CD4-positive, alpha-beta T cell treated with Interleukin-10 for 1 hour (primary cell): ENCODE data around the gene IPO4.
"Not testable (repeated sequence)": the region's sequence is repeated elsewhere in the genome, so short reads cannot be mapped to it uniquely, and the experiment has no call there.

Experiments
- DNase-seq: peaks from one replicate; pipeline ENCODE4 v3.0.0-alpha.2; 2020

IPO4 gene

DNA sequence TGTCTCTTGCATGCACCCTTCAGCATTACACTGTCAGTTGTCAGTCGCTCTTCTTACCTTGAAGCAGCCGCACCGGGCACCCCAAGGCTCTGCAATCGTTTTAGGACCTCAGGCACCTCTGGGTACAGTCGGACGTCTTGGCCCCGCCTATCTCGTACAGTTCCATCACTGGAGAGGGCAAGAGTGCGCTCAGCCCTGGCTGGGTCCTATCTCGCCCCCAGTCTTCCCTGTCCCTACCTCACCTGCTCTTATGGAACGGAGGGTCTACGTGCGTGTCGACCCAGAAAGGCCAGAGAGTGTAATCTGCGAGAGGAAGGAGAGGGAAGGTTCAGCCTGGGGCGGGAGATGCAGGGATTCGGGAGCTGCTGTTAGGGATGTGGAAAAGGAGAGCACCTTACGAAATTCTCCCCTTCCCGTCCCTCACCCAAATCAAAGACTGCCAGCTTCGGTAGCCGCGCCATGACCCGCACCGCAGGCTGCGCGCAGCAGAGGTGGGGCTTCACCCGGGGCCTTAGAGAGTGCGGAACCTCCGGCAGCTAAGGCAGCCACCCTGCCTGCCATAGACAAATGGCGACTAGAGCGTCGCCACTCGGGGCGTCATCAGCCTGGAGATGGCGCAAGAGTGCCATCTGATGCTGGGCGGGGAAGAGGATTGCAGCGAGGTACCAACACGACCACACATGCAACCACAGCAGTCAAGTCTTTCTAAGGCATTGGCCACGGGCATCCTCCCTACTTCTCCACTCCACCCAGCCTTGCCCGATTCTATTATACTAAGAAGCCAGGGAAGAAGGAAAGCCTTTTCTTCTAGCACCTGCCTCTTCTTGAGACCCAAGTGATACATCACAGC, 27.1 kb upstream of the IPO4 start, which contains the start of gene MDP1:
Gene MDP1, minus strand, starts transcription at position 572 of the 850 bp plus-strand sequence. Its CDS starts 111 bp downstream, at position 461.
- peak; percentile 92 for DNase-seq

DNA sequence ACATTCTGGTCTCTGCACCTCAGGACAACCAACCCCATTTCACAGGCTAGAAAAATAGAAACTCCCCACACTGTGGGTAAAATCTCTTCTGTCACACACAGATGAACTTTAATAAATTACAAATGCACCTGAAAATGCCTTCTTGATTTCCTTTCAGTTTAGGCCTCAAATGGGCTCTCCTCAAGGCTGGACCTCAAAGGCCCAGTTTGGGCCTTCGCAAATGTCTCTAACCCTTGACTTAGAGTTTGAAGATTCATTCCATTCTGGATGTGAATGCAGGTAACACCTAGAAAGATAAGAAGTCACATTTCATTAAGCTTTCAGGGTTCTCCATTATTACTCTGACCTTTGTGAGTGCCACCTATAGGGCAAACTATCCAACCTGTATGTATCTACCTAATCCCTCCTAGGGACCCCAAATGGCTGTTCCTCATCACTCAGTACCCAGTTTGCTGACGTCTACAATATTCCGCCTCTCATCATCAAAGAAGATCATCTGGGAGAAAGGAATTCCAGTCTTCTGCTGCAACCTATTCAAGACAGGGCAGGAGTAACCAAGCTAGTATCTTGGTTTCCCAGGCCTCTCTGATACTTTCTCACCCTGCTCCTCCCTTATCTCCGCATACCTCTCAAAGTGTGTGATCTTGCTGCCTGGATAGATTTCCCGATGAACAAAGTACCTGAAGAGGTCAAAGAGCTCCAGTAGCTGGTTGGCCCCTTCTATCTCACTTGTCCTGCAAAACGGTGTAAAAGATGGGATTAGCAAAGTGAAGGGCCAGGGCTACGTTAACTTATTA, 25.4 kb upstream of the IPO4 start:
- no peak for DNase-seq

DNA sequence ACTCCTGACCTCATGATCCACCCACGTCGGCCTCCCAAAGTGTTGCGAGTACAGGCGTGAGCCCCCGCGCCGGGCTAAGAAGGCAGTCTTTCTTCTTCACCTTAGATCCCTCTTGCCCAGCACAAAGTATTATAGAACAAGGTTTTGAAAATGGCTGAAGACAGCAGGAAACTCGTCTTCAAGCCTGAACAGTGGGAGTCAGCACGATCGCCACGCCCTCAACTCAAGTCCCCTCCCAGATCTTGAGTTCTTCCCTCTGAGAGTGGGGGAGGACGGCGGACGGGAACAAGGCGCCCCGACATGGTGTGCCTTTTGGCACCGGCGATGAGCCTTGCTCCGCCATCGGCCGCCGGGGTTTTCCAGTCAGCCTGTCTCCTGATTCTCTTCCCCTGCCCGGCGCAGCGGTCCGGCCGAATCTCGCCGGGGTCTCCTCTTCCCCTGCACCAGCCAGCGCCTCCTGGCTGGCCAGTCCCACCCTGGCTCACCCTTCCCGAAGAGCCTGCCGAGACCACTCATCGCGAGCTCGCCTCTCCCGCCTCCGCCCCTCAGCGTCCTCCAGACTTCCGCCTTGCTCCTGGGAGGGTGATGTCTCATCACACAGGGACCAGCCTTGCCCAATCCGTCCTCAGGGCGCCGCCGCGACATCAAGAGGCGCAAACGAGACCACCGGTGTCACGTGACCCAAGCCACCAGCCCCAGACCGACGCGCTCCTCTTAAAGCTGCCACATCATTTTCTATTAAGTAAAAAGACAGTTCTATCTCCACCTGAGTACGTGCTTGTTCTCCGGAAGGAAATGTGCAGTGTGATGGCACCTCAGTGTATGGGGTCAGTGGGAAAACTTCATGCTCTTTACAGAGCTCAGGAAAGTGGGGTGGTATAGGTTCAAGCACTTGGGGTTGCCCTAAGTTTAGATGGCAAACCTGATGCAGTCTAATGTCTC, 24.6 kb upstream of the IPO4 start, which contains the start of gene CHMP4A:
Gene CHMP4A, minus strand, starts transcription at position 565 of the 942 bp plus-strand sequence. Its CDS starts 49 bp downstream, at position 516.
- DNase-seq: peak; percentile 97

DNA sequence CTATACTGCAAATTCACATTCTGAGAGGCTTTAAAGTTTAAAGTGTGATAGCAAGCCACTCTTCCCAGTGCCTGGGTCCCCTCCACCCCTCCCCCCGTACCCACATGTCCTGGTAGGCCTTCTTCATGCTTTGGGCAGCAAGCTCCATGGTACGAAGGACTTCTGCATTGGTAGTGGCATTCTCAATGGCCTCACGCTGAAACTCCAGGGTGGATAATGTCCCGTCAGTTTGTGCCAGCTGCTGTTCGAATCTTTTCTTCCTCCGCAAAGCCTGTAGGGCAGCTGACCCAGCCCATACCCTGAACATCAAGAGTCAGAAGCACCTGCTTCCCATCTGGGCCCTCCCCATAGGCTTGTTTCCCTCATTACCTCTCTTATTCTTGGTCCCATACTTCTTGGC, 22.7 kb upstream of the IPO4 start:
- DNase-seq: no peak

DNA sequence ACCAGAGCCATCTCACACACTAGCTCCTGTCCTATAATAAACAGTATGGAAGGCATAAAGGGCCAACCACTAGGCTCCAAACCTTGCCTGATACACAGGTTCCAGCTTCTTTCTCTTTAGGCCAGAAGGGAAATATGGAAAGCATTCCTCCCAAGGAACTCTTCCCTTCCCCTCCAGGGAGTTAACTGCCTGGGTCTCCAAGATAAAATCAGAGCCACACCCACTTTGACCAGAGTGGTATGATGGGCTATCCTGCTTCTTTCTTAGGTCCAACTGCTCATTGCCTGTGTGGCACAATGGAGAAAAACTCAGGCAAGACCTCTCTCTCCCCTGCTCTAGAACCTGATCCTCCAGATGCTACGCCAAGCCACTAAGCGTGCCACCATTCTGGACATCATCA, 19.0 kb upstream of the IPO4 start:
- no peak for DNase-seq

DNA sequence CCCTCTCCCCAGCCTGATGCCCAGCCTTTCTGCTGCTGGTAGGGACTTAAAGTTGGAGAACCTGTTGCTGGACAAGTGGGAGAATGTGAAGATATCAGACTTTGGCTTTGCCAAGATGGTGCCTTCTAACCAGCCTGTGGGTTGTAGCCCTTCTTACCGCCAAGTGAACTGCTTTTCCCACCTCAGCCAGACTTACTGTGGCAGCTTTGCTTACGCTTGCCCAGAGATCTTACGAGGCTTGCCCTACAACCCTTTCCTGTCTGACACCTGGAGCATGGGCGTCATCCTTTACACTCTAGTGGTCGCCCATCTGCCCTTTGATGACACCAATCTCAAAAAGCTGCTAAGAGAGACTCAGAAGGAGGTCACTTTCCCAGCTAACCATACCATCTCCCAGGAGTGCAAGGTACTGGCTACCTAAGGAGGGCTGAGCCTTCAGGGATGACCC, 18.5 kb upstream of the IPO4 start:
- DNase-seq: peak; percentile 16

DNA sequence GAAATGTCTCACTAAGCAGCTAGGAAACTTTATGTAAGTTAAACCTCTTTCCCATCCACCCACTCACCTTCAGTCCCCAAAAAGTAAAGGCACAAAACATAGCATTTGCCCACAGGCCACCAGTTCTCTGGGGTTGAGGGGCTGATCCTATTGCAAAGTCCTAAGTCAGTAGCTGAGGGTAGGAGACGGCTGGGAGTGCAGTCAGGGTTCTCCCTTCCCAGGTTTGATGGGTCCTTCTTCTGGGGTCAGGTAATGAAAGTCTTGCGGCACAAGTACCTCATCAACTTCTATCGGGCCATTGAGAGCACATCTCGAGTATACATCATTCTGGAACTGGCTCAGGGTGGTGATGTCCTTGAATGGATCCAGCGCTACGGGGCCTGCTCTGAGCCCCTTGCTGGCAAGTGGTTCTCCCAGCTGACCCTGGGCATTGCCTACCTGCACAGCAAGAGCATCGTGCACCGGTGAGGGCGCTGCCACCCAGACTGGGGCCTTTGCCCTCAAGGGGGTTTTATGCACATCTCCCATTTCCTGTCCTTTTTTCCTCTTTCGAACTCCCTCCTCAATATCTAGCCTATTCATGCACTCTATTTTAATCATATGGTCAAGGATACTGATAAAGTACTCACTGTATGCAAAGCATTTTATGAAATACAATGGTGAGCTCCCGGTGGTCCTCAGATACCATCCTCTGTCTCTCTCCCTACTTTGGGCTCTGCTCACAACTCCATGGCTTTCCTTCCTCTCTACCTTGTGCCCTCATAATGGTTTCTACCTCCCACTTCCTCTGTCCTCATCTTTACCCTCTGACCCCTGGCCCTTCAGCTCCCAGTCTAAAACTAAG, 17.9 kb upstream of the IPO4 start:
- DNase-seq: no peak

DNA sequence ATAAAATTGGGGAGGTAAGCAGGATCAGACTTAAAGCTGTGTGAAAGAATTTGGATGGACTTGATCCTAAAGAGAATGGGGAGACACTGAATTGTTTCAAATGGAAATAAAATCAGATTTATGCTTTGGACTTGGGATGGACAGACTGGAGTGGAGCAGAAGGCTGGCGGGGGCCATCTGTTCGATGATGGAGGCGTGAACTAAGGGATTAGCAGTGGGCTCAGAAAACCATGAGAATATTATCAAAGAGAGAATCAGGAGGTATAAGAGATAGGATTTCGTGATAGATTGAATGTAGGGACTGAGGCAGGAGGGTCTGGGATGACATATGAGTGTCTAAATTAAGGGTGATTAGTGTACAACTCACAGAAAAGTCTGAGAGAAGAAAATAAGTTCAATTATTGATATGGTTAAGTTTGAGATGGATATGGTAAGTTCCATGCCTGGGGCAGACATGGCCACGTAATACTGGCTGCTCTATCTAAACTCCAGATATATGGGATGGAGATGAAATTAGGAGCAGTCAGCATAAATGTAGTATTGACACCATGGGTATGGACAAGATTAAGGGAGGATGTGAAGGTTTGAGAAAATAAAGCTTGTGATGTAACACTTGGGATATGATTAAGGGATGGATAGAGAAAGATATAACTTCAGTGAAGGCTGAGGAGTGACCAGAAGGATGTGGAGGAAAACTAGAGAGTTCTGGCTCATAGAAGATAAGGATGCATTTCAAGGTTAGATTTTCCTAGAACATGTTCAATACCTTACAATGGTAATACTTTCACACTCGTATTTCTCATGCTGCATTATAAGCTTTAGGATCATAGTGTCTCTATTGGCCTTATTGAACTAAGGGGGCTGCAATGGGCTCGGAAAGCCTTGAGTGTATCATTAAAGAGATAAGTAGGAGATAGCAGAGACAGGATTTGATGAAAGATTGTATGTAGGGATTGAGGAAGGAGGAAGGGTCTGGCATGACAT, 15.8 kb upstream of the IPO4 start:
- no peak for DNase-seq

DNA sequence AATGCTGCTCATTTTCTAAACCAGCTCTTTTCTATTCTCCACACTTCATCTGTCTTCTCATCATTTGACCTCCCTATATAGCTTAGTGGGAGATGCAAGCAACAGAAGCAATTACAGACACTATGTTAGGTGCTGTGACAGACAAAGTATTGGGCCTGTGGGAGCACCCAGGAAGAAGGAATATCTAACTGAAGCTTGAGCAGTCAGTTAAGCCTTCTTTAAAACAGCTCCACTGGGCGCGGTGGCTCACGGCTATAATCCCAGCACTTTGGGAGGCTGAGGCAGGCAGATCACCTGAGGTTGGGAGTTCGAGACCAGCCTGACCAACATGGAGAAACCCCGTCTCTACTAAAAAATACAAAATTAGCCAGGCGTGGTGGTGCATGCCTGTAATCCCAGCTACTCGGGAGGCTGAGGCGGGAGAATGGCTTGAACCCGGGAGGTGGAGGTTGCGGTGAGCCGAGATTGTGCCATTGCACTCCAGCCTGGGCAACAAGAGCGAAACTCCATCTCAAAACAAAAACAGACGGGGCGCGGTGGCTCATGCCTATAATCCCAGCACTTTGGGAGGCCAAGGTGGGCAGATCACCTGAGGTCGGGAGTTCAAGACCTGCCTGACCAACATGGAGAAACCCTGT, 14.8 kb upstream of the IPO4 start:
- not testable (repeated sequence) for DNase-seq

DNA sequence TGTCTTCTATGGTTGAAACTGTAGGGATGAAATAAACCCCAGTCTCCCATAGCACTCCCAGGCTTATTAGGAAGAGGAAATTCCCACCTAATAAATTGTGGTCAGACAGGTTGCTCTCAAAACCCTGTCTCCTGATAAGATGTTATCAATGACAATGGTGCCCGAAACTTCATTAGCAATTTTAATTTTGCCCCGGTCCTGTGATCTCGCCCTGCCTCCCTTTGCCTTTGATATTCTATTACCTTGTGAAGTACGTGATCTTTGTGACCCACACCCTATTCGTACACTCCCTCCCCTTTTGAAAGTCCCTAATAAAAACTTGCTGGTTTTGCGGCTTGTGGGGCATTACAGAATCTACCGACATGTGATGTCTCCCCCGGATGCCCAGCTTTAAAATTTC, 13.9 kb upstream of the IPO4 start:
- not testable (repeated sequence) for DNase-seq

DNA sequence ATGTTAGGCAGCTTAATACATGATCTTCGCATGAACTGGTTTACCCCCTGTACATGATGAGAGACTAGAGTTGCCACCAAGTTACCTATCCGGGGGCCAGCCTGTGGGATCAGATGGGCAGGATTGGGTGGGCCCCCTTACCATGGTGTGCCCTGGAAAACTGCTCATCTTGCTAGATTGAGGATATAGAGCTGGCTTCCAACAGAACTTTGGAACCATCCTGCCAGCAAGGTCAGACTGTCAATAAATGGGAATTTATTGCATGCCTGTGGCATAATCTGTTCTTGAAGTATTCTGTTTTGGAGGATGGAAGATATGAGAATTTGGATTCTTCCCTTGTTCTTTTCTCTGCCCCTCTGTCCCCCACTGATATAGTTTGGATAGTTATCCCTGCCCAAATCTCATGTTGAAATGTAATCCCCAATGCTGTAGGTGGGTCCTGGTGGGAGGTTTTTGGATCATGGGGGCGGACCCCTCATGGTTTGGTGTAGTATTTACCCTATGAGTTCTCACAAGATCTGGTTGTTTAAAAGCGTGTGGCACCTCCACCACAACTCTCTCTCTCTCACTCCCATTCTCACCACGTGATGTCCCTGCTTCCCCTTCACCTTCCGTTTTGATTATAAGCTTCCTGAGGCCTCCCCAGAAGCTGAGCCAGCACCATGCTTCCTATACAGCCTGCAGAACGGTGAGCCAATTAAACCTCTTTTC, 10.4 kb upstream of the IPO4 start:
- no peak for DNase-seq

DNA sequence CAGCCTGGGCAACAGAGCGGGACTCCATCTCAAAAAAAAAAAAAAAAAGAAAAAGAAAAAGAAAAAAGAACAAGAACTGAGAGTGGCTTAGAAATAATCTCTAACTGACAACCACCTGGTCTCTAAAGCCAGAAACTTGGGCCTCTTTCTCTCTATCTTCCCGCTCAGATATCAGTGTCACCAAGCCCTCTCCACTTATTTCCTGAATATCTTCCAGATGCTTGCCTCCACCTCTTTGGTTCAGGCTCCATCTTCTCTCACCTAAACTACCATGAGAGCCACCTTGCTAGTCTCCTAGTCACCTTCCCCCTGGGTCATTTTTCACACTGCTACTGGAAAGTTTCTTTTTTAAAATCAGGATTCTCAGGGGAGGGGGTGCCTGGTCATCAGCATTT, 8.4 kb upstream of the IPO4 start:
- no peak for DNase-seq

DNA sequence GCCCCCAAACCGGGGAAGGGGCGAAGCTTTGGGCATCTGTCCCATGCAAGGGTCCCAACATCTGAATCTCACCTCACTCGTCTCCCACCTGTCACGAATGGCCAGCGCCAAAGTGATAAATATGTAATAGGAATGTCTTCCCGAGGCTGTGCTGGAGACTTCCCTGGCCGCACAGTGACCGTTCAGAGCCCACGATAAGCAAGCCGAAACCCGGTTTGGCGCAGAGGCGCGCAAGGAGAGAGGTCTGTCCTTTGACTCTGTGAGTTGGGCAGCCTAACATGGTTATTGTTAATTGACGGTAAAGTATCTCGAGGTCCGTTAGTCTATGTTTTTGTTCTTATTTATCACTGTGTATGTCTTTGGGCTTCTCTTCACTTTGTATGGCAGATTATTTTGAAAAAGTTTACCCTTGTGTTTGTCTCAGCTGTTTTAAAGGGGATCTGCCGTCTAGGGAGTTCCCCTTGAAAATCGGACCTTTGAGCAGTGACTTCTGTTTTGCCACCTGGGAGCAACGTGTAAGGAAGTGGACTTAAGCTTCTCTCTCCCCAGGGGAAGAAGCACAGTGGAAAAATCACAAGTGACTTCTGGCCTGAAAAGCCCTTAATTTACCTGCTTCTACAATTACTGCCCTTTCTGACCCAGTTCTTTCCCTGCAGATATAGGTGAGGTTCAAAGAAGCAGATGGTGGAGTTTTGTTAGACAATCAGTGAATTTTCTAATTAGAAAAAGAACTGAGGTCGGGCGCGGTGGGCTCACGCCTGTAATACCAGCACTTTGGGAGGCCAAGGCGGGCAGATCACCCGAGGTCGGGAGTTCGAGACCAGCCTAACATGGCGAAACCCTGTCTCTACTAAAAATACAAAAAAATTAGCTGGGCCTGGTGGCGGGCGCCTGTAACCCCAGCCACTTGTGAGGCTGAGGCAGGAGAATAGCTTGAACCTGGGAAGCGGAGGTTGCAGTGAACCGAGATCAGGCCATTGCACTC, 7.7 kb upstream of the IPO4 start:
- peak; percentile 28 for DNase-seq

DNA sequence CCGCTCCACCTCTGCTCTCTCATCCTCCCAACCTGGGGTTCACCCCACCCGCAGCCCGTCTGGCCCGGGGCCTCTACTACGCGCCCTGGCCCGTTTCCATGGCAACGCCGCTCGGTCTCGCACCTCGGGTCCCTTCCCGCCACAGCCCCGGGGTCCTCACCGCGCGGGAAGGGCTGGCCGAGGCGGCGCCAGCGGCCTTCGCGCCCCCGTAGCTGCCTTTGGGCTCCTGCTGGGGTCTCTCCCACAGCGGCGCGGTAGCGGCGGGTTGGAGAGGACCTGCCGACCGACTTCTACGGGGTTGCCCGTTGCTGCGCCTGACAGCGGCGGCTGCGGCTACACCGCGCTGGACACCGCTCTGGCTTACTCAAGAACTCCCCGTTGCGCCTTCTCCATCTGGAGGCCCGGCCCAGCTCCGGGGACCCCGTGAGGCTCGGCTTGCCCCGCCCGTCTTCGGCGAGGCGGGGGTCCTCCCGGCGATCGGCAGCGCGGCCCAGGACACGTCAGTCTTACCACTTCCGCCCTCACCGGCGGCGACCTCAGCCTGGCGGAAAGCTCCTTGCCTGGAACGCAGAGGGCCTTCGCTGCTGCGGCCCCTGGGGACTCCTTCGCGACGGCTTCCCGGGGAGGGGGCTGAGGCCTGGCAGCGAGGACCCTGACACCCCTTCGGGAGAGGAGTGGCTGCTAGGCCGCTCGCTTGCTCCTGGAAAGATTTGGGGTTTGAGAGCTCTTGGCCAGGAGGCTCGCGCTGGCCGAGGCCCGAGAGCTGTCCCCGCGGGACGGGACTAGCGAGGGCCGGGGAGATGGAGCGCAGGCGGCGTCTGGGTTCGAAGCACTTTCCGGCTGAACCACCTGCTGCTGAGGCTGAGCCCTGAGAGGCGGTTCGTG, 6.8 kb upstream of the IPO4 start, which contains the start of gene TM9SF1:
Gene TM9SF1, minus strand, starts transcription at position 256 of the 885 bp plus-strand sequence. CDS start 422 bp downstream, outside the sequence.
- DNase-seq: peak; percentile 92

DNA sequence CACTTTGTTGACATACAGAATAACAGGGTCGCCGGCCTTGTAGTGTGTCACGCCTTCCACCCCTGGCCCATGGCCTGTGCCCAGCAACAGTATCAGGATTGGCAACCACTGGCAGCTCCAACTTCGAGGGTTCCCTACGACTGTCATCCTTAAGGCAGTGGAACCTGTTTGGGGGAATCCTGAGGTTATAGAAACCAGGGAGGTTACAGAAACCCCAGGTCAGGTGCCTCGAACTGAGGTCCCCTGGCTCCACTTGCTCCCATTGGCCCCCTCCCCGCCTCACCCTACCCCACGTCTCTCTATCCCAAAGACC, 6.2 kb upstream of the IPO4 start:
- no peak for DNase-seq

DNA sequence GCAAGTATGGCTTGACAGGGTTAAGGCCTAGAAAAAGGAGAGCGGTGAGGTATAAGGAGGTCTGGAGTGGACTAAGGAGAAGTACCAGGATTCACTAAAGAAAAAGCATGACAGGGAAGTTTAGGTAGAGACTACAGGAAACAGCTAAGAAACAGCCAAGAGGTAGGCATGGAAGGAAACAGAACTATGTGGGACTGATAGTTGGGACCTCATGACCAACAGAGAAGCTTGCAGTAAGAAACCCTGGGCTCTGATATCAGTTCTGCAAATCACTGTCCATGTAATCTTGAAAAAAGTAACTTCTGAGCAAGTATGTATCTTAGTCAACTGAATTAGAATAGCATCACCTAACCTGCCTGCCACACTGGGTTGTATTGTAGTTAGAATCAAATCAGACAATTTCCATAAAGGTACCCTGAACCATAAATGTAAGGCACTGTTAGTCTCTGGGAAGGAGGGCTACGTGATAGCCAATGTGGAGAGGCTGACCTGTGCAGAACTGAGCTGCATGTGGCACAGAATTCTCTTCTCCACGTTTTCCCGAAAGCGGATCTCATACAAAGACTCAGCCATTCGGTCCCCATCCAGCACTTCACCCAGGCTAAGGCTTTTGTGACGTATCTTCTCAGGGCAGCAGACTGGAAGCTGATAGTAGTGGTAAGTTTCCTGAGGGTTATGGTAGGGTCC, 5.7 kb upstream of the IPO4 start:
- DNase-seq: no peak
